HG03520 (cell line): ENCODE data around the gene SMCHD1.

Experiments used
- ATAC-seq: cut with Tn5 transposase; IDR thresholded peaks from one replicate; pipeline ENCODE4 v1.9.1; 2021; ENCODE audit warnings: mild to moderate bottlenecking, moderate library complexity; ENCODE audit not compliant: unreplicated experiment

The SMCHD1 gene

GRCh38 chr18:2655178-2655953, at the start of gene SMCHD1:
Gene SMCHD1, plus strand, starts transcription at chr18:2655726. Its CDS starts 350 bp downstream, at chr18:2656076.
- peak; percentile 63 for ATAC-seq

GRCh38 chr18:2606335-2606734, 49.2 kb upstream of the SMCHD1 start:
- ATAC-seq, result no peak

- no peak for ATAC-seq
These were observed 45.9 kb upstream of the SMCHD1 start for GRCh38 chr18:2609604-2610003.

GRCh38 chr18:2610549-2610948, 45.0 kb upstream of the SMCHD1 start:
- no peak for ATAC-seq

GRCh38 chr18:2612996-2613395, 42.5 kb upstream of the SMCHD1 start:
- ATAC-seq, result no peak

GRCh38 chr18:2617401-2617998, 38.0 kb upstream of the SMCHD1 start:
- no peak for ATAC-seq

- no peak for ATAC-seq
These were observed 37.5 kb upstream of the SMCHD1 start for GRCh38 chr18:2618009-2618408.

GRCh38 chr18:2625217-2625616, 30.3 kb upstream of the SMCHD1 start:
- ATAC-seq, result no peak

GRCh38 chr18:2627821-2628276, 27.7 kb upstream of the SMCHD1 start:
- peak; percentile 95 for ATAC-seq

- no peak for ATAC-seq
These were observed 26.5 kb upstream of the SMCHD1 start for GRCh38 chr18:2629003-2629402.

- ATAC-seq, result no peak
These were observed 19.9 kb upstream of the SMCHD1 start for GRCh38 chr18:2635586-2635985.

- ATAC-seq, result peak; percentile 3
These were observed 19.3 kb upstream of the SMCHD1 start for GRCh38 chr18:2636126-2636631.

GRCh38 chr18:2641638-2642037, 13.9 kb upstream of the SMCHD1 start:
- ATAC-seq, result peak; percentile 74

GRCh38 chr18:2642771-2643170, 12.8 kb upstream of the SMCHD1 start:
- no peak for ATAC-seq

- no peak for ATAC-seq
These were observed 11.0 kb upstream of the SMCHD1 start for GRCh38 chr18:2644535-2644934.

GRCh38 chr18:2651981-2652380, 3.5 kb upstream of the SMCHD1 start:
- no peak for ATAC-seq

- no peak for ATAC-seq
These were observed 2.1 kb upstream of the SMCHD1 start for GRCh38 chr18:2653467-2653866.

GRCh38 chr18:2654169-2654927, 1.2 kb upstream of the SMCHD1 start:
- ATAC-seq, result no peak

GRCh38 chr18:2654928-2655177, 673 bp upstream of the SMCHD1 start:
- peak; percentile 27 for ATAC-seq

- no peak for ATAC-seq
These were observed 369 bp downstream of the SMCHD1 start for GRCh38 chr18:2655954-2656236.

- ATAC-seq, result peak; percentile 4
These were observed 883 bp downstream of the SMCHD1 start for GRCh38 chr18:2656237-2656980.
